CD4-positive, alpha-beta T cell (primary cell): Measurements from ENCODE around the gene ABCB11. TPM values are rescaled to one million over a fixed set of nuclear protein-coding genes. Genes with fewer than 3 reads are reported as not detected.

ENCODE experiments used
- ATAC-seq: fragments of 200-7000 bp; cut with Tn5 transposase; one replicate; pipeline ENCODE4 v1.10.0; 2022; ENCODE audit warnings: mild to moderate bottlenecking; ENCODE audit not compliant: poor library complexity
- CTCF ChIA-PET: fragments of 350-600 bp; sonication (Branson Sonifier 250); formaldehyde crosslinking; loops from one replicate; lab custom pipeline; 2021; ENCODE audit warnings: antibody characterized with exemption, inconsistent platforms; lab: Charles Lee
- POLR2A ChIA-PET: fragments of 350-600 bp; sonication (Branson Sonifier 250); formaldehyde crosslinking; loops from one replicate; lab custom pipeline; 2021; ENCODE audit warnings: antibody characterized with exemption, inconsistent platforms; lab: Charles Lee
- DNase-seq, 14 experiments: peaks; one replicate each; pipeline ENCODE4 v3.0.0-alpha.2; 2013 to 2020; ENCODE audit warnings: mixed read lengths in 2 of 14
- H3K27ac ChIP-seq, 2 donors: one replicate each; pipeline versions ENCODE4 v1.5.1 to v1.7.0; 2013; ENCODE audit warnings: low read length in 2 of 2, low read depth in 1 of 2, mild to moderate bottlenecking in 1 of 2
- H3K27me3 ChIP-seq, 2 experiments: 1 replicate in 1 of 2; 2 replicates in 1 of 2; pipeline versions ENCODE4 v1.6.1 to v1.7.0; 2013; ENCODE audit warnings: low read length in 2 of 2, control low read depth in 1 of 2, mild to moderate bottlenecking in 1 of 2, moderate library complexity in 1 of 2; ENCODE audit not compliant: insufficient read depth in 2 of 2, control insufficient read depth in 1 of 2
- H3K36me3 ChIP-seq: one replicate; pipeline ENCODE4 v1.6.1; 2013; ENCODE audit warnings: low read length, control low read depth; ENCODE audit not compliant: insufficient read depth
- H3K4me1 ChIP-seq: one replicate; pipeline ENCODE4 v1.6.1; 2013; ENCODE audit warnings: low read length, control low read depth; ENCODE audit not compliant: insufficient read depth
- H3K4me3 ChIP-seq: one replicate; pipeline ENCODE4 v1.5.1; 2013; ENCODE audit warnings: mild to moderate bottlenecking, low read length, moderate library complexity
- H3K9me3 ChIP-seq, 2 experiments: 1 replicate in 1 of 2; 2 replicates in 1 of 2; pipeline versions ENCODE4 v1.6.1 to v1.7.0; 2013; ENCODE audit warnings: low read length in 2 of 2, mild to moderate bottlenecking in 2 of 2, control low read depth in 1 of 2, moderate library complexity in 1 of 2; ENCODE audit not compliant: control insufficient read depth in 1 of 2, insufficient read depth in 1 of 2
- H3K27ac Mint-ChIP-seq: one replicate; pipeline ENCODE4 v1.8.0; 2020; ENCODE audit warnings: mixed read lengths
- H3K27me3 Mint-ChIP-seq: one replicate; pipeline ENCODE4 v1.8.0; 2021; ENCODE audit warnings: mixed read lengths
- H3K36me3 Mint-ChIP-seq: one replicate; pipeline ENCODE4 v1.8.0; 2021; ENCODE audit warnings: low read depth, mixed read lengths
- H3K4me1 Mint-ChIP-seq: one replicate; pipeline ENCODE4 v1.8.0; 2021; ENCODE audit warnings: low read depth, mixed read lengths
- H3K4me3 Mint-ChIP-seq: one replicate; pipeline ENCODE4 v1.8.0; 2020; ENCODE audit warnings: mild to moderate bottlenecking, mixed read lengths
- H3K9me3 Mint-ChIP-seq: one replicate; pipeline ENCODE4 v1.8.0; 2020; ENCODE audit warnings: mixed read lengths
- intact Hi-C, 2 experiments: fragments of 100-400 bp; cut with DNase I in 1 of 2; cut with micrococcal nuclease in 1 of 2; formaldehyde crosslinking; loops; one replicate each; pipeline versions ENCODE4 v1.15.1 to v1.9.0; 2023 to 2025; cut with DNase I, micrococcal nuclease
- total RNA-seq, 174 experiments: library from RNA in 2 of 174; stranded (reverse) in 2 of 174; gene quantifications; one replicate each; pipeline ENCODE4 v1.2.3 and lab custom pipeline; 2021 to 2026
- TF ChIP-seq, protein P1 (sequence below): fragments of 200-600 bp; IDR thresholded peaks from one replicate; pipeline ENCODE4 v1.8.0; 2022; ENCODE audit warnings: antibody characterized with exemption, mild to moderate bottlenecking

ABCB11 gene
- total RNA-seq, 2 experiments from 2014 or later = not detected

DNA sequence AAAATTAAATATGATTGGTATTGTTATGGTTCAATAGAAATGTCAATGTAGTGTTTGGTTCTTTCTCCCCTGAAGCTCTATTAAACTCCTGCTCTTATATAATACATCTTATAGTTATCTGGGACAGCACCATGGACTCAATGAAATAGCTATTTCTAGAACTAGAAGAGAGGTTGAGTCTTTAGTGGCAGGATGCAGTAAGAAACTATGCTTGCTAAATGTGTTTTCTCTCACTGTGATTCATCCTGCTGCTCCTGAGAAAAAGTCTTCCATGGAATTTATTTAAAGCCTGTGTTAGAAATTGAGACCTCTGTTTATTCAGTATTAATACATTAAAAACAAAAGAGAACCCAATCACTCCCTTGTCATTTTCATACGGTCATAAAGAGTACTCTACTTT lies 68.5 kb downstream of the ABCB11 start:
- CTCF ChIA-PET = interaction anchor here (1.0 to 2.7 kb wide), 2 partner anchors 8 to 179 kb away, joined by 4 to 11 read pairs; no protein-coding TSS in a partner anchor

DNA sequence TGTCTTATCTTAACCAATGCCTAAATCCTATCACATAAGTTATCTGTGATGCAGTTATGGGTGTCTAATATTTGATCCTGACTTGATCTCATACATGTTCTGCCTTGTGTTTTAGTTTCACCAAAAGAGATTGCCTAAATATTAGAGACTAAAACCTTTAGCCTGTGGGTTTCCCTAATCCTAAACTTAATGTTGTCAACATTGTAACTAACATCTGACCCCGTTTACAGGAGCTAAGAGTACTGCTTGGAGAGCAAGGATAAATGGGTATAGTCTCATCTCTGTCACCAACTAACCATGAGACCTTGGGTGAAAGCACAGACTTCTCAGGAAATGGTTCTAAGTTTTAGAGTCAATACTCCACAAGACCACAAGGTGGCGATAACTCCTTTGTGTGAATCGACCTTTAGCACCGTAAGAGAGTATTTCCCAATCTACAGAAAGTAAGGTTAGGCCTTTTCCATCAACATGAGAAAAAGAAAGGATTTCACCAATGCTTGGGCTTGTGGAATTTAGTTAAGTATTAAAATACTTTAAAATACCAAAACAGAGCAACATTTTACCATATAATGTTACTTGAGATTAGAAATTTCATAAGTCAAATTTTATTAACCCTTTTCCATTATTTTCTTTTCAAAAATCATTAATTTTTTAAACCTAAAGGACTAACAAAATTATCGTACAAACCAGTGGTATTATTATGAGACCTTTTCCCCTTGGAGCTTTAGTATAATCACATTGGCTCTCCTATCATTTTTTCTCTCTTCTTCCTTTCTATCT lies 69.5 kb downstream of the ABCB11 start:
- Histone ChIP-seq H3K27ac (no peak overlapping the region), H3K4me3 (no peak overlapping the region), H3K9me3 (no peaks in the 10 kb centered on the region), H3K36me3 (no peaks in the 10 kb centered on the region), H3K4me1 (peaks cover 21% of the 10 kb centered on the region), H3K27me3 (no peaks in the 10 kb centered on the region)
- TF ChIP-seq, protein P1, sequence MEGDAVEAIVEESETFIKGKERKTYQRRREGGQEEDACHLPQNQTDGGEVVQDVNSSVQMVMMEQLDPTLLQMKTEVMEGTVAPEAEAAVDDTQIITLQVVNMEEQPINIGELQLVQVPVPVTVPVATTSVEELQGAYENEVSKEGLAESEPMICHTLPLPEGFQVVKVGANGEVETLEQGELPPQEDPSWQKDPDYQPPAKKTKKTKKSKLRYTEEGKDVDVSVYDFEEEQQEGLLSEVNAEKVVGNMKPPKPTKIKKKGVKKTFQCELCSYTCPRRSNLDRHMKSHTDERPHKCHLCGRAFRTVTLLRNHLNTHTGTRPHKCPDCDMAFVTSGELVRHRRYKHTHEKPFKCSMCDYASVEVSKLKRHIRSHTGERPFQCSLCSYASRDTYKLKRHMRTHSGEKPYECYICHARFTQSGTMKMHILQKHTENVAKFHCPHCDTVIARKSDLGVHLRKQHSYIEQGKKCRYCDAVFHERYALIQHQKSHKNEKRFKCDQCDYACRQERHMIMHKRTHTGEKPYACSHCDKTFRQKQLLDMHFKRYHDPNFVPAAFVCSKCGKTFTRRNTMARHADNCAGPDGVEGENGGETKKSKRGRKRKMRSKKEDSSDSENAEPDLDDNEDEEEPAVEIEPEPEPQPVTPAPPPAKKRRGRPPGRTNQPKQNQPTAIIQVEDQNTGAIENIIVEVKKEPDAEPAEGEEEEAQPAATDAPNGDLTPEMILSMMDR = peak; percentile 82
- ChIA-PET POLR2A (no interaction called here), CTCF (interaction anchor here (1.2 to 2.7 kb wide), 3 partner anchors 9 to 181 kb away, joined by 4 to 11 read pairs (median 7); no protein-coding TSS in a partner anchor)
- peak; percentile 76 for ATAC-seq
- peak in 7 of 14 experiments; percentile 1 to 84 (median 43) for DNase-seq
- Mint-ChIP-seq H3K27ac (no peak overlapping the region), H3K4me3 (no peak overlapping the region), H3K27me3 (peaks cover 9% of the 10 kb centered on the region), H3K9me3 (no peaks in the 10 kb centered on the region), H3K36me3 (no peaks in the 10 kb centered on the region), H3K4me1 (peaks cover 28% of the 10 kb centered on the region)
- intact Hi-C loops = loop anchor here (1.0 to 10.0 kb wide), 4 partner anchors 143 to 180 kb away; no protein-coding TSS in a partner anchor

More for the DNA sequence above, 68.5 kb downstream of the ABCB11 start:
- POLR2A ChIA-PET = interaction anchor here (1.2 kb wide), 1 partner anchor 8 kb away, joined by 3 read pairs; no protein-coding TSS in a partner anchor
- Mint-ChIP-seq H3K4me1 (peaks cover 28% of the 10 kb centered on the region), H3K27me3 (no peaks in the 10 kb centered on the region), H3K4me3 (no peak overlapping the region), H3K27ac (no peak overlapping the region), H3K9me3 (no peaks in the 10 kb centered on the region), H3K36me3 (no peaks in the 10 kb centered on the region)
- intact Hi-C loops = loop anchor here in 1 of 2 experiments (10.0 kb wide), 1 partner anchor 142 kb away; no protein-coding TSS in a partner anchor
- H3K27me3 ChIP-seq = no peaks in the 10 kb centered on the region
- H3K27ac ChIP-seq = no peak overlapping the region
- H3K4me1 ChIP-seq = peaks cover 21% of the 10 kb centered on the region
- ATAC-seq = no peak
- TF ChIP-seq, protein P1 = no peak
- no peaks in the 10 kb centered on the region for H3K36me3 ChIP-seq
- no peak for DNase-seq
- no peak overlapping the region for H3K4me3 ChIP-seq
- H3K9me3 ChIP-seq = no peaks in the 10 kb centered on the region

DNA sequence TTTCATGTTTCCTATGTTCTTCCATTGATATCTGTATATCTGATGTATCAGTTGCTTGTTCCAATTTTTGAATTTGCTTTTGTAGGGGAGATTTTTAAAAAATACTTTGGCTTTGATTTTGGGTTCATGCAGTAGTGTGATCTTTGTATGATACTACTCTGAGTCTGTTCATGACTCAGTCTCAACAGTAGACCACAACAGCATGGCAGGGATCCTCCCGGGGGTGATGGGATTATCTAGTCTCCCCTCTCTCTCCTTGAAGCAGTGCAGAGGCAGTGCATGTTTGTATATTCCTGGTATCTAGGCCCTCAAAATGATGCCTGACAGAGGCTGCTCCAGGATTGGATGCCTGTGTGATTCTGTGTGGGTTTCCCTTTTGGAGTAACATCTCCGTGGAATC lies 74.7 kb downstream of the ABCB11 start:
- DNase-seq = no peak
- ChIA-PET CTCF (no interaction called here), POLR2A (no interaction called here)
- H3K9me3 Mint-ChIP-seq = no peaks in the 10 kb centered on the region
- Histone ChIP-seq H3K36me3 (no peaks in the 10 kb centered on the region), H3K27ac (no peak overlapping the region), H3K4me1 (no peaks in the 10 kb centered on the region), H3K9me3 (peaks cover 0 to 5% of the 10 kb centered on the region in 2 experiments), H3K27me3 (no peaks in the 10 kb centered on the region), H3K4me3 (no peak overlapping the region)
- no peaks in the 10 kb centered on the region for H3K4me1 Mint-ChIP-seq
- H3K36me3 Mint-ChIP-seq = no peaks in the 10 kb centered on the region
- H3K27ac Mint-ChIP-seq = no peak overlapping the region
- TF ChIP-seq, protein P1 = no peak
- H3K27me3 Mint-ChIP-seq = peaks cover 16% of the 10 kb centered on the region
- no peak for ATAC-seq
- no peak overlapping the region for H3K4me3 Mint-ChIP-seq
- intact Hi-C loops = no loop called here
